ENCODE results near the gene ZCCHC24.

- TF ChIP-seq CTCF (IDR thresholded peaks at IDR 0.05; ENCODE audit: low read depth, low read length, missing input control), result no peak
- TF ChIP-seq RAD21 (IDR thresholded peaks at IDR 0.05), result no peak
- no peak for TF ChIP-seq REST (IDR thresholded peaks at IDR 0.05)
- no peak for TF ChIP-seq SP1 (IDR thresholded peaks at IDR 0.05)
- TF ChIP-seq EGR1 (IDR thresholded peaks at IDR 0.05; ENCODE audit: low read depth in 2 of 2), result no peak
- TF ChIP-seq TAF1 (conservative IDR thresholded peaks at IDR 0.05), result no peak
- TF ChIP-seq GABPA (IDR thresholded peaks at IDR 0.05 in 1 of 2, conservative IDR thresholded peaks at IDR 0.05 in 1 of 2), result no peak
These were observed 15.3 kb upstream of the ZCCHC24 start for GRCh38 chr10:79460687-79461086.

All from liver (tissue), 3 donors.